Smooth muscle cell (in vitro differentiated cells): ENCODE data around the gene CDKAL1. TPM values are rescaled to one million over a fixed set of nuclear protein-coding genes. Genes with fewer than 3 reads are reported as not detected.

Experiments
- DNase-seq: peaks from one replicate; lab custom pipeline; 2025; ENCODE audit not compliant: unreplicated experiment; lab: John Stamatoyannopoulos, UW
- H2AFZ ChIP-seq: fragments of 200-600 bp; sonication (generic); 2 replicates; pipeline ENCODE4 v1.6.0; 2016; ENCODE audit warnings: antibody characterized with exemption, low read depth, mild to moderate bottlenecking
- H3F3A ChIP-seq: fragments of 200-600 bp; sonication (generic); 2 replicates; pipeline ENCODE4 v1.6.0; 2017; ENCODE audit warnings: antibody characterized with exemption, low read depth
- H3K27ac ChIP-seq: fragments of 200-600 bp; sonication (generic); 2 replicates; pipeline ENCODE4 v1.5.1; 2016; ENCODE audit warnings: low read depth, mild to moderate bottlenecking
- H3K27me3 ChIP-seq: fragments of 200-600 bp; sonication (generic); 2 replicates; pipeline ENCODE4 v1.6.1; 2016; ENCODE audit warnings: low read depth, mild to moderate bottlenecking
- H3K36me3 ChIP-seq: fragments of 200-600 bp; sonication (generic); 2 replicates; pipeline ENCODE4 v1.5.1; 2016; ENCODE audit warnings: low read depth
- H3K4me1 ChIP-seq: fragments of 200-600 bp; sonication (generic); 2 replicates; pipeline ENCODE4 v1.5.1; 2016; ENCODE audit warnings: low read depth
- H3K4me2 ChIP-seq: fragments of 200-600 bp; sonication (generic); 2 replicates; pipeline ENCODE4 v1.6.0; 2016; ENCODE audit warnings: mild to moderate bottlenecking
- H3K4me3 ChIP-seq: fragments of 200-600 bp; sonication (generic); 2 replicates; pipeline ENCODE4 v1.5.1; 2016; ENCODE audit warnings: mild to moderate bottlenecking
- H3K79me2 ChIP-seq: fragments of 200-600 bp; sonication (generic); 2 replicates; pipeline ENCODE4 v1.6.0; 2016; ENCODE audit warnings: low read depth, mild to moderate bottlenecking
- H3K9ac ChIP-seq: fragments of 200-600 bp; sonication (generic); 2 replicates; pipeline ENCODE4 v1.6.0; 2016; ENCODE audit warnings: low read depth
- H3K9me3 ChIP-seq: fragments of 200-600 bp; sonication (generic); replicated peaks from 2 replicates; pipeline ENCODE4 v1.5.1; 2016; ENCODE audit warnings: low read depth
- H4K20me1 ChIP-seq: fragments of 200-600 bp; sonication (generic); 2 replicates; pipeline ENCODE4 v1.6.0; 2016; ENCODE audit warnings: low read depth
- CTCF ChIP-seq: fragments of 200-600 bp; sonication (generic); IDR thresholded peaks from 2 replicates; pipeline ENCODE4 v1.5.1; 2017; ENCODE audit warnings: borderline replicate concordance, mild to moderate bottlenecking, antibody characterized with exemption; ENCODE audit not compliant: insufficient read depth, poor library complexity, severe bottlenecking
- WGBS: methylation state at CpG from one replicate; pipeline ENCODE4 v1.1.7; 2016; ENCODE audit warnings: low lambda C conversion rate; 5-methylcytosine and 5-hydroxymethylcytosine counted together
- polyA plus RNA-seq: library from polyadenylated mRNA; unstranded; fragments of >200 nt; fragmentation: Nextera tagmentation; extraction: Ambion mirVana; gene quantifications from 2 replicates; pipeline ENCODE4 v1.2.1, GENCODE V29; 2016
- total RNA-seq: library from RNA; depleted of rRNA; stranded (reverse); fragments of >200 nt; gene quantifications from 2 replicates; pipeline ENCODE4 v1.2.3, GENCODE V29; 2014

Gene CDKAL1
- total and polyA plus RNA-seq, 2 experiments from 2014 or later, result 16.5 to 16.6 TPM

- Histone ChIP-seq H3K27me3 (no peaks in the 10 kb centered on the region), H3K4me2 (no peak overlapping the region), H3K27ac (no peak overlapping the region), H3K9me3 (no peaks in the 10 kb centered on the region), H3F3A (no peaks in the 10 kb centered on the region), H3K4me1 (peaks cover 35% of the 10 kb centered on the region), H3K79me2 (no peaks in the 10 kb centered on the region), H3K36me3 (no peaks in the 10 kb centered on the region), H3K4me3 (no peak overlapping the region), H3K9ac (no peak overlapping the region), H4K20me1 (no peaks in the 10 kb centered on the region), H2AFZ (no peak overlapping the region)
- 97% methylated on average over 7 of the region's 7 CpGs for WGBS
- TF ChIP-seq CTCF, result no peak
- DNase-seq, result no peak
Observed at GRCh38 chr6:21135484-21136013, 601.3 kb downstream of the CDKAL1 start.

- H3K4me3 ChIP-seq, result no peak overlapping the region
- peak overlapping the region; percentile 5 for H3K4me2 ChIP-seq
- peaks cover 35% of the 10 kb centered on the region for H3K4me1 ChIP-seq
- H3K9me3 ChIP-seq, result no peaks in the 10 kb centered on the region
- no peak overlapping the region for H3K9ac ChIP-seq
- no peaks in the 10 kb centered on the region for H4K20me1 ChIP-seq
- no peaks in the 10 kb centered on the region for H3K27me3 ChIP-seq
- no peaks in the 10 kb centered on the region for H3K79me2 ChIP-seq
- 62% methylated on average over 2 of the region's 2 CpGs for WGBS
- no peak for TF ChIP-seq CTCF
- H3K27ac ChIP-seq, result peak overlapping the region; percentile 25
- H3K36me3 ChIP-seq, result no peaks in the 10 kb centered on the region
- no peak overlapping the region for H2AFZ ChIP-seq
- no peaks in the 10 kb centered on the region for H3F3A ChIP-seq
- no peak for DNase-seq
Observed at GRCh38 chr6:21137700-21138335, 603.6 kb downstream of the CDKAL1 start.

DNA sequence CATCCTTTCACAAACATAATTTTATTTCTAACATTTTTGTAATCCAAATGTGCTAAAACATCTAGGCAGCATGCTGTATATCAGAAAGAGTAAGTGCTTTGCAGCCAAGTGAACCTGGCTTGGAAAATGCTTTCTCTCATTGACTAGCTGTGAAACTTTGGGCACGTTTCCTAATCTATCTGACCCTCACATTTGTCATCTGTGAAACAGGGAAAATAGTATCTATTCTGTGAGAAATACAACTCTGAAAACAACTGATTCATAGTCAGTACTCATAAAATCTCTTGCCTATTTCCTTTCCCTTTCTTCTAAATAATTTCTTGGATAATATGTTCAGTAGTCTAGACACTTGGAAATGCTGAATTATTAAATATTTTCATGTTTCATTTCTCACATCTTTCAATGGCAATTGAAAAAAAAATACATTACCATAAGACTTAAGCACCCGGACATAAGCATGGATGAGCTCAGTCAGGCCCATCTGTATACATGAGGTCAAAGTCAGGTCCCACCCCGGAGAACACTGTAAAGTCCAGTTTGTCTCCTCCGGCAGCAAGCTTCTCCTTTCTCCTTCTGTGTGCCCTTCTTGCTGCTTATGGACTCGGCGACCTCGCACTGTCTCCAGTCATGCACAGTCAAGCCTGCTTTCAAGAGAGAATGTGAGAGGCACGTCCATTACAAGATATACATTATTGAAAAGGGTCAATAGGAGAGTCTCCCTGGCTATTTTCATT is 604.2 kb downstream of the CDKAL1 start:
- no peak overlapping the region for H3K9ac ChIP-seq
- H3K27ac ChIP-seq, result no peak overlapping the region
- DNase-seq, result no peak
- no peak overlapping the region for H3K4me3 ChIP-seq
- H3K27me3 ChIP-seq, result no peaks in the 10 kb centered on the region
- TF ChIP-seq CTCF, result no peak
- H3K79me2 ChIP-seq, result no peaks in the 10 kb centered on the region
- WGBS, result 91% methylated on average over 8 of the region's 8 CpGs
- H4K20me1 ChIP-seq, result no peaks in the 10 kb centered on the region
- no peaks in the 10 kb centered on the region for H3F3A ChIP-seq
- H3K9me3 ChIP-seq, result no peaks in the 10 kb centered on the region
- H2AFZ ChIP-seq, result no peak overlapping the region
- no peak overlapping the region for H3K4me2 ChIP-seq
- H3K4me1 ChIP-seq, result peaks cover 29% of the 10 kb centered on the region
- no peaks in the 10 kb centered on the region for H3K36me3 ChIP-seq
